Measurements from ENCODE around the gene DGCR6L. TPM values are rescaled to one million over a fixed set of nuclear protein-coding genes. Genes with fewer than 3 reads are reported as not detected.
"Not testable (repeated sequence)": the region's sequence is repeated elsewhere in the genome, so short reads cannot be mapped to it uniquely, and the experiment has no call there.

DGCR6L gene
- total RNA-seq, 4 donors from 2014 or later: 29.7 to 67.6 (median 45.0) TPM

DNA sequence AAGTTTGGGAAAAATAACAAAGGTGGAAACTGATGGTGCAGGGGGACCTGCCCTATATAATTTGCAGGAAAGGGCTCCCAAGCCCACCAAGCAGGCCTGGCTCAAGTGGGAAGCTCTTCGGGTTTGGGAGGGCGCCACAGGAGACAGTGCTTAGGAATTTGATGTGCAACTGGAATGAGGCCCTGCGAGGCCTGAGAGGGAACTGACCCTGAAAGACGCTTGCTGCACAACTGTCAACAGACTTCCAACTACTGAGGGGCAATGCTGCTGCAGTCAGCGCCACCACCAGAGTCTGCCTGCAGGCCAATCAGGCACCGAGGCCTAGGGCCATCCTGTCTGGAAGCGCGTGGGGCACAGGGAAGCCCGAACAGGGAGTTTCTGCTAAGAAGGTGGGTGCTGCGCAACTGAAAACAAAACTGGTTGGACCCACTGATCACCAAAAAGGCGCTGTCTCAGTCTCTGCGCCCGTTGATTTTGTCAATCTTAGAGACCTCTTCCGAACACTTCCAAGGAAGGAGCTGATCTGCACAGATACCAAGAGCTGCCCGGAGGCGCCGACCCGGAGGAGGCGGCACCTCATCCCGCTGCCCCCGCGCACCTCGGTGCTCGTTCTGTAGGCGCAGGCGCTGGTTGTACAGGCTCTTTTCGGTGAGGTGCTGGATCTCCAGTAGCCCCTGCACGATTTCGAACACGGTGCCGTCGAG lies 667 bp downstream of the DGCR6L start:
- TF ChIP-seq, protein P1, sequence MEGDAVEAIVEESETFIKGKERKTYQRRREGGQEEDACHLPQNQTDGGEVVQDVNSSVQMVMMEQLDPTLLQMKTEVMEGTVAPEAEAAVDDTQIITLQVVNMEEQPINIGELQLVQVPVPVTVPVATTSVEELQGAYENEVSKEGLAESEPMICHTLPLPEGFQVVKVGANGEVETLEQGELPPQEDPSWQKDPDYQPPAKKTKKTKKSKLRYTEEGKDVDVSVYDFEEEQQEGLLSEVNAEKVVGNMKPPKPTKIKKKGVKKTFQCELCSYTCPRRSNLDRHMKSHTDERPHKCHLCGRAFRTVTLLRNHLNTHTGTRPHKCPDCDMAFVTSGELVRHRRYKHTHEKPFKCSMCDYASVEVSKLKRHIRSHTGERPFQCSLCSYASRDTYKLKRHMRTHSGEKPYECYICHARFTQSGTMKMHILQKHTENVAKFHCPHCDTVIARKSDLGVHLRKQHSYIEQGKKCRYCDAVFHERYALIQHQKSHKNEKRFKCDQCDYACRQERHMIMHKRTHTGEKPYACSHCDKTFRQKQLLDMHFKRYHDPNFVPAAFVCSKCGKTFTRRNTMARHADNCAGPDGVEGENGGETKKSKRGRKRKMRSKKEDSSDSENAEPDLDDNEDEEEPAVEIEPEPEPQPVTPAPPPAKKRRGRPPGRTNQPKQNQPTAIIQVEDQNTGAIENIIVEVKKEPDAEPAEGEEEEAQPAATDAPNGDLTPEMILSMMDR (IDR thresholded peaks at IDR 0.05): no peak
- peak; percentile 3 for ATAC-seq (ENCODE audit: low FRiP score)
- no peak for DNase-seq (ENCODE audit: low spot score)

DNA sequence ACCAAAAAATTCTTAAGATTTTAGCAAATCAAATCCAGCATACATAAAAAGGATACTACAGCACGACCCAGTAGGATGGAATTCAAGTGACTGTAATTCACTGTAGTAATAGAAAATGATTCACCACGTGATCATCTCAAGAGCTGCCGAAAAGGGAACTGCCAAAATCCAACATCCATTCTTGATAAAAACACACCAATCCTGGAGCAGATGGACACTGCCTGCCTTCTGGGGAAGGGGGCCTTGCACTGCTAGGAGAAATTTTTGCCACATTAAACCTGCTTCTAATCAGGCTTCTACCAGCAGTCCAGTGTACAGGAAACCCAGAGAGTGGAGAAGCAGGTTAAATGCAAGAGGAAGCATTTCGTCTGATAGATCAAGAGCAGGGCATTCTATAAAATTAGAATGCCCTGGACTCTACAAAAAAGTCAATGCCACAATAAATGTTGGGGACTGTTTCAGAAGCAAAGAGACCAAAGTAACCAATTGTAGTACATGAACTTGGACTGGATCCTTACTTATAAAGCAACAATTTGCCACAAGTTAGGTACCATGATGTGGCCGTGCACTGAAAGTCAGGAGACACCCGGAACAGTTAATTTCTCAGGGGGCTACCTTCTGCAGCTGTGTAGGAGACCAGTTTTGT lies 1.7 kb downstream of the DGCR6L start:
- DNase-seq (ENCODE audit: low spot score); ATAC-seq (ENCODE audit: low FRiP score): not testable (repeated sequence)

GRCh38 chr22:20317402-20318042 lies 2.3 kb downstream of the DGCR6L start:
- DNase-seq (ENCODE audit: low spot score); ATAC-seq (ENCODE audit: low FRiP score): not testable (repeated sequence)

DNA sequence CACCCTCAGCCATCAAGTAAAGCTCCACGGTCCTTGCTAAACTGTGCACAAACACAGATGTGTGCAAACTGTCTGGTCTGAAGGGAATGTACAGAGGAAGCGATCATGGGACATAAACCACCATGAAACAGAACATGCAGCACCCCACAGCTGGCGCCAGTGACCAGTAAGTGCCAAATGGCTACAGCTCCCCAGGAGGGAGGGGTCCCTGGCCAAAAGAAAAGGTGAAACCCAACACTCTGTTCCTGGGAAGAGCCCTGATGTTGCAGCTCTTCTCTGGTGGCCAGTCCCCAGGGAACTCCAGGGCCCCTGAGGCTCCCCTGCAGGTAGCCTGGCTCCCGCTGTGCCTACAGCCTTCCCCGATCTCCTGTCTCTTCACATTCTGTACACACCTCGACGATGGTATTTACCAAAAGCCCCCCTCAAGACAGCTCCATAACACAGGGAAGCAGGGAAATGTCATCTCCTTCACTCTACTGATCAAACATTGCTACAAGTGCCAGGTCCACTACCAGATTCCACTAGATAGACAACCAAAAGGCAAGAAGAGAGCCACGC lies 2.9 kb downstream of the DGCR6L start:
- ATAC-seq (ENCODE audit: low FRiP score) (no peak), DNase-seq (ENCODE audit: low spot score) (no peak)
- TF ChIP-seq, protein P1 (IDR thresholded peaks at IDR 0.05): no peak

DNA sequence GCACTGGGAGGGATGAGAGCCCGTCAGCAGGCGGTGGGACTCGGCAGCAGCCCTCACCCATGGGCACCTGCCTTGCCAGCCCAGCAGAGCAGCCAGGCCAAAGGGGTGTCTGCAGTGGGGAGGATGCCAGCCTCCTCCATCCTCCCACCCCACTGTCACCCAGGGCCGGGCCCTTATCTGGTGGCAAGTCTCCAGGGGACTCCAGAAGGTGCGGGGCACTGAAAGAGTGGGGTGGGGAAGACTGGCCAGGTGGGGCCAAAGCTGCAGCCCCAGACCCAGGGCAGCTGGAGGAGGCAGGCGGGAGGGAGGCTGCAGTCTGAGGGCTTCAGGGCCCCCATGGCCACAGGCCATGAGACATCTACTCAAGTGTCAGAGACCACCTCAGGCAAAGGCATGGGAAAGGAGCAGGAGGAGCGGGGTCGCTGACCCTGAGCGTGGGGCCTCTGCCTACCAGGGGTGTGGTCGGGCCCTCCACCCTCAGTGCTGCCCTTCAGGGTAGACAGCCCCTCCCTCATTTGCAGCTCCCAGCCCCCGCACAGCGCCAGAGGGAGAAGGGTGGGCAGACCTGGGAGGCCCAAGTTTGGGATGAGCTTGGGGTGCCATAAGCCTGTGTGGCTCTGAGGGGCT lies 3.5 kb downstream of the DGCR6L start:
- TF ChIP-seq, protein P1 (IDR thresholded peaks at IDR 0.05): no peak
- ATAC-seq (ENCODE audit: low FRiP score) (no peak), DNase-seq (ENCODE audit: low spot score) (no peak)

GRCh38 chr22:20315337-20316216 lies 4.3 kb downstream of the DGCR6L start:
- no peak for DNase-seq (ENCODE audit: low spot score)
- TF ChIP-seq, protein P1 (IDR thresholded peaks at IDR 0.05): no peak
- no peak for ATAC-seq (ENCODE audit: low FRiP score)

- ATAC-seq (ENCODE audit: low FRiP score); DNase-seq (ENCODE audit: low spot score): not testable (repeated sequence)
Measured at GRCh38 chr22:20314741-20315336, 5.0 kb downstream of the DGCR6L start.

DNA sequence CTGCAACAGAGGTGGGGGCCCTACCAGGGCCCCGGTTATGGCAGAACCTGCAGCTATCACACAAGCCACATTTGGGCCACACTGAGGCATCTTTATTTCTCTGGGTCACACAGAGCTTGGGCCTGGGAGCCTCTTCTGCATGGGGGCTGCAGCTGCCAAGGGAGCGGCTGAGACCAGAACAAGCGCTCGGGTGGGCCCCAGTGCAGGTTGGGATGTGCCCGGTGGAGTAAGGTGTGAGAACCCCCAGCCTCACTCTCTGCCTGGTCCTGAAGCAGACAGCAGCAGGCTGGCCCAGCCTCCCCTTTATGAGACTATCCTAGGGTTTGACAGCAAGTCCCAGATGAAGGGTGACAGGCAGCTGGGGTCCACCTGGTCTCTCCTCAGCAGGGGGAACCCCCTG lies 5.7 kb downstream of the DGCR6L start:
- not testable (repeated sequence) for DNase-seq (ENCODE audit: low spot score); ATAC-seq (ENCODE audit: low FRiP score)

GRCh38 chr22:20313306-20314077 lies 6.4 kb downstream of the DGCR6L start:
- not testable (repeated sequence) for ATAC-seq (ENCODE audit: low FRiP score)

More at GRCh38 chr22:20313306-20314077, 6.4 kb downstream of the DGCR6L start:
- not testable (repeated sequence) for DNase-seq (ENCODE audit: low spot score)
